GM13976 (cell line): ENCODE data around the gene TIMM23.

ENCODE experiments used
- DNase-seq: peaks from one replicate; pipeline ENCODE4 v3.0.0; 2012; ENCODE audit warnings: low spot score
- in situ Hi-C: fragments of 300-500 bp; cut with MboI; formaldehyde crosslinking; loops from one replicate; pipeline ENCODE4 v1.12.0; 2022; ENCODE audit warnings: low sequenced_read_pairs, mixed read lengths, inconsistent platforms; ENCODE audit not compliant: unreplicated experiment
- TF ChIP-seq, protein P1 (sequence below): IDR thresholded peaks from 2 replicates; pipeline ENCODE4 v1.5.1; 2012; ENCODE audit warnings: borderline replicate concordance, mild to moderate bottlenecking; ENCODE audit not compliant: insufficient read depth; ENCODE audit errors: extremely low read depth, missing control alignments, control extremely low read depth

TIMM23 gene

GRCh38 chr10:46050941-46051623 is 78.8 kb downstream of the TIMM23 start:
- DNase-seq, result no peak
- in situ Hi-C loops, result no loop called here
- TF ChIP-seq, protein P1, sequence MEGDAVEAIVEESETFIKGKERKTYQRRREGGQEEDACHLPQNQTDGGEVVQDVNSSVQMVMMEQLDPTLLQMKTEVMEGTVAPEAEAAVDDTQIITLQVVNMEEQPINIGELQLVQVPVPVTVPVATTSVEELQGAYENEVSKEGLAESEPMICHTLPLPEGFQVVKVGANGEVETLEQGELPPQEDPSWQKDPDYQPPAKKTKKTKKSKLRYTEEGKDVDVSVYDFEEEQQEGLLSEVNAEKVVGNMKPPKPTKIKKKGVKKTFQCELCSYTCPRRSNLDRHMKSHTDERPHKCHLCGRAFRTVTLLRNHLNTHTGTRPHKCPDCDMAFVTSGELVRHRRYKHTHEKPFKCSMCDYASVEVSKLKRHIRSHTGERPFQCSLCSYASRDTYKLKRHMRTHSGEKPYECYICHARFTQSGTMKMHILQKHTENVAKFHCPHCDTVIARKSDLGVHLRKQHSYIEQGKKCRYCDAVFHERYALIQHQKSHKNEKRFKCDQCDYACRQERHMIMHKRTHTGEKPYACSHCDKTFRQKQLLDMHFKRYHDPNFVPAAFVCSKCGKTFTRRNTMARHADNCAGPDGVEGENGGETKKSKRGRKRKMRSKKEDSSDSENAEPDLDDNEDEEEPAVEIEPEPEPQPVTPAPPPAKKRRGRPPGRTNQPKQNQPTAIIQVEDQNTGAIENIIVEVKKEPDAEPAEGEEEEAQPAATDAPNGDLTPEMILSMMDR, result no peak

DNA sequence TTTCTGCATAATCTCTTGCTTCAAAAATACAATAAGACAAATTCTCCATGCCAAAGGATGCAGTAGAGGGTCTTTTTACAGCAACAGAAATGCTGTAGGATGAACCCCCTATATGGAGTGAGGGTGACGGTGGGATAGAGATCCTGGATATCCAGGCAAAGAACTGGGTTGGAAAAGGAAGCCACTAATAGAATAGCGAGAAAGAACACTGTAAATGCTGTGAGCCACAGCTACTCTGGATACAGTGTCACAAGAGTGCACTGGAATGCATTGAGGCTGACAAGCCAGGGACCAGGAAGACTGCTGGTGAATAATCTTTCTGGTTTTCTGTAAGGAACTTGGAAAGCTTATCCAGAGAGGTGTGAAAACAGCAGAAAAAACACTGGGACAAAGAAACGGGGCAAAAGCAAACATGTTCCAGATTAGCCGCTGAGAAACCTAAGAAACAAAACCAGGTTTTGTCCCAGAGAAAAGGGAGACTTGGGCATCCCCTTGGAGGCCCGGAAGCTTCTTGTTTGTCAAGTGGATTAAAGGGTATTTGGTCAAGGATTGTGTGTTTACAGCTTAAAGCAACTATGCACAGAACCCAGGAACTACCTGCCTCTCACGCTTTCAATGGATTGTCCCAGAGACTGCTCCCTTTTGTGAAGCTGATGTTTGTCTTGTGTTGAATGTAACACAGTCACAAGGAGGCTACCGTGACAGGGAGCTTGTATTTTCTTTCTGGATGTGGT is 79.9 kb downstream of the TIMM23 start:
- in situ Hi-C loops, result no loop called here
- TF ChIP-seq, protein P1, result no peak
- DNase-seq, result no peak

GRCh38 chr10:46052791-46053375 is 80.6 kb downstream of the TIMM23 start:
- in situ Hi-C loops, result no loop called here
- TF ChIP-seq, protein P1, result no peak
- no peak for DNase-seq
